Measurements from ENCODE around the gene ZNF200.
A peak's percentile ranks its signal among the peaks of the same experiment; 100 is the strongest.

Gene ZNF200

GRCh38 chr16:3188925-3189825, 45.8 kb downstream of the ZNF200 start:
- no peak for TF ChIP-seq ZBTB7A (IDR thresholded peaks at IDR 0.05; ENCODE audit: low read depth)
- TF ChIP-seq, protein P1, sequence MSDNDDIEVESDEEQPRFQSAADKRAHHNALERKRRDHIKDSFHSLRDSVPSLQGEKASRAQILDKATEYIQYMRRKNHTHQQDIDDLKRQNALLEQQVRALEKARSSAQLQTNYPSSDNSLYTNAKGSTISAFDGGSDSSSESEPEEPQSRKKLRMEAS (IDR thresholded peaks at IDR 0.05): peak; percentile 89
- peak; percentile 46; the same call in 1 of the 2 replicates for TF ChIP-seq EGR1 (IDR thresholded peaks at IDR 0.05)
- no peak for TF ChIP-seq REST (IDR thresholded peaks at IDR 0.05; ENCODE audit: low read depth)
- peak; percentile 8 for TF ChIP-seq USF1 (IDR thresholded peaks at IDR 0.05)
- TF ChIP-seq TEAD4 (IDR thresholded peaks at IDR 0.05): peak; percentile 78
- peak; percentile 23 for TF ChIP-seq TCF12 (IDR thresholded peaks at IDR 0.05; ENCODE audit: low read depth)

DNA sequence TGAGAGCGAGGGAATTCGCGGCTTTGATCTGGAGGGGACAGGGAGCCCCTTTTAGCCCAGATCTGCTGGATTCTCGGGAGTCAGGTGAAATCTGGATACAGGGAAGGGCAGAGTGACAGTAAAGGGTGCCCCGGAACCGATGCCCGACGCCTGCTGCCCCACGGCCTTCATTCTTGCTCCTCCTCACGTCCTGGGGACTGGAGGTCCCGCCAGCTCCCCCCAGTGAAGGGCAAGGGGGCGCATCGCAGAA, 46.4 kb downstream of the ZNF200 start:
- TF ChIP-seq NFIC (IDR thresholded peaks at IDR 0.05): no peak
- no peak for TF ChIP-seq EGR1 (IDR thresholded peaks at IDR 0.05)
- TF ChIP-seq EP300 (IDR thresholded peaks at IDR 0.05; ENCODE audit: borderline replicate concordance): no peak
- no peak for TF ChIP-seq RAD21 (IDR thresholded peaks at IDR 0.05; ENCODE audit: low read depth)
- TF ChIP-seq CEBPB (IDR thresholded peaks at IDR 0.05): no peak
- TF ChIP-seq TAF1 (IDR thresholded peaks at IDR 0.05; ENCODE audit: low read depth): peak; percentile 29; the same call in 1 of the 2 replicates
- peak; percentile 52; the same call in 1 of the 2 replicates for TF ChIP-seq ZBTB7A (IDR thresholded peaks at IDR 0.05; ENCODE audit: low read depth)
- no peak for TF ChIP-seq REST (IDR thresholded peaks at IDR 0.05; ENCODE audit: low read depth)
- 0 out of 2 replicates have a peak, but pooled peaks have one; percentile 1 for TF ChIP-seq TEAD4 (IDR thresholded peaks at IDR 0.05)
- TF ChIP-seq USF1 (IDR thresholded peaks at IDR 0.05): no peak
- TF ChIP-seq TCF12 (IDR thresholded peaks at IDR 0.05; ENCODE audit: low read depth): no peak; the same call in 1 of the 2 replicates
- TF ChIP-seq YY1 (IDR thresholded peaks at IDR 0.05; ENCODE audit: low read depth): no peak

DNA sequence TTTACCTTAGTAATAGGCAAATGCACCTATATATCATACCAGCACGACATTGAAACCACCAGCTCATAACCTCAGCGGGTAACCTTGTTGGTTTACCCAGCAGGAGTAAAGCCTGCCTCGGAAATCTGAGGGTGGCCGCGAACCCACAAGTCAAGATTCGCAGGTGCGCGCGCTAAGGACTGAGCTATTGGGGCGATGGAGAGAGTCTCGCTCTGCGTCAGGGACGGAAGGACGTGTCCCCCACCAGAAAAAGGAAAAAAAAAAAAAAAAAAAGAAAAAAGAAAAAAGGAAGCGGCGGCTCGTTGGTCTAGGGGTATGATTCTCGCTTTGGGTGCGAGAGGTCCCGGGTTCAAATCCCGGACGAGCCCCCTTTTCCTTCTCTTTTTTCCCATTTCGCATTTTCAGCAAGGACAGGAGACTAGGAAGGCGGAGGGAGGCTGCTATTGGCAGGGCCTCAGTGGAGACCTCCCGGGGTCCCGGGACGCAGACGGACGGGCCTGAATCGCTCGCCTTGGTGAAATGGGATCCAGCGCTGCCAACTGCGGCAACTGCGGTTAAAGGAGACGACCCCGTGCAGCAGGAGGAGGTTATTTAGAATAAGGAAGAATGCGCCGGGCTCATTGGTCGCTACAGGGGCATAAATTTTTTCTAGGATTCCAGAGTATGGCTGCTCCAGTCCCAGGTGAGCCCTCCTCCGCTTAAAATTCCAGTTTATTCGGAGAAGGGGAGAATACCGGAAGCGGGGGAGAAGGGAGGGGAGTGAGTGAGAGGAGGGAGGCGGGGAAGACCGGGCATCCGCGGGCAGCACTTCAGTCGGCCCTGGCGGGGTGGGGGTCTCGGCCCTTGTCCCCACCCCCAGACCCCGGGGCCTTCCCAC, 46.9 kb downstream of the ZNF200 start, which contains the start of gene OR1F1:
Gene OR1F1 (plus strand): TSS at position 407 of the 877 bp plus-strand sequence.
- peak; percentile 39 for TF ChIP-seq TEAD4 (IDR thresholded peaks at IDR 0.05)
- no peak for TF ChIP-seq EGR1 (IDR thresholded peaks at IDR 0.05)
- TF ChIP-seq ZBTB7A (IDR thresholded peaks at IDR 0.05; ENCODE audit: low read depth): peak; percentile 87
- peak; percentile 25; the same call in 1 of the 2 replicates for TF ChIP-seq TCF12 (IDR thresholded peaks at IDR 0.05; ENCODE audit: low read depth)

DNA sequence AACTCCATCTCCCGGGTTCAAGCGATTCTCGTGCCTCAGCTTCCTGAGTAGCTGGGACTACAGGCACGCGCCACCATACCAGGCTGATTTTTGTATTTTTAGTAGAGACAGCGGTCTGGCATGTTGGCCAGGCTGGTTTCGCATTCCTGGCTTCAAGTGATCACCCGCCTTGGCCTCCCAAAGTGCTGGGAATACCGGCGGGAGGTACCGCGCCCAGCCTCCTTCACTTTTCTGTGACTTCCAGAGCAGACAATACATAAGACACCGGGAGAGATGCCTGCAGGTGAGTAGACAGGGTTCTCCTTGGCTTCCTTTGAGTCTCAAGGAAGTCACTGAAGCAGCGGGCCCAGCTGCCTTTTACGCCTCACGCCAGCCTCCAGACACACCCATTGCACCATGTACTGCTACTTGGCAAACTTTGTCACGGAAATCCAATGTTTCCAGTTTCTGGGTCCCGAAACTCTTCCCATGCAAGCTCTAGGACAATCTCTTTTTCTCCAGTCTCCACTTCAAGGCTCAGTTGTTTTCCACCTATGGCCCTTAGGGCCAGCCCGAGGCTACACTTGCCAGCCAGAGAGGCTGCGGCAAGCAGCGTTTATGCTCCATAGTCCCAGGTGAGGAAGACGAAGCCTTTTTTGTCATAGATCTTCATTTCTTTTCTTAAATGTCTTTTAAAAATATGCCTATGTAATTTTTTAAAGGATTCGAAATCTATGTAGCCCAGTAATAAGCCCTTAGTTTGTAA, 47.8 kb downstream of the ZNF200 start:
- TF ChIP-seq CREB1 (IDR thresholded peaks at IDR 0.05; ENCODE audit: low read depth) (no peak), ZBTB7A (IDR thresholded peaks at IDR 0.05; ENCODE audit: low read depth) (no peak), TEAD4 (IDR thresholded peaks at IDR 0.05) (no peak), EP300 (IDR thresholded peaks at IDR 0.05; ENCODE audit: borderline replicate concordance) (no peak), EGR1 (IDR thresholded peaks at IDR 0.05) (no peak), YY1 (IDR thresholded peaks at IDR 0.05; ENCODE audit: low read depth) (no peak), REST (IDR thresholded peaks at IDR 0.05; ENCODE audit: low read depth) (no peak), RAD21 (IDR thresholded peaks at IDR 0.05; ENCODE audit: low read depth) (no peak)
